ENCODE results near the gene ACOX1. TPM values are rescaled to one million over a fixed set of nuclear protein-coding genes. Genes with fewer than 3 reads are reported as not detected.

Gene ACOX1
- total and polyA plus RNA-seq, 2 of the 13 experiments (the other 11 are each of a cell fraction or from before 2014, with no cell fraction given), result 86.4 to 120 TPM

GRCh38 chr17:75978938-75979704 is at the start of gene ACOX1, which contains the start of gene TEN1 (continued):
- TF ChIP-seq REXO4 (CRISPR knock-in tag; IDR thresholded peaks at IDR 0.05; ENCODE audit: borderline replicate concordance) (no peak), ZNF101 (CRISPR knock-in tag; IDR thresholded peaks at IDR 0.05; ENCODE audit: borderline replicate concordance, low read depth) (0 out of 2 replicates have a peak, but pooled peaks have one; percentile 50), ZNF207 (IDR thresholded peaks at IDR 0.05; ENCODE audit: borderline replicate concordance) (0 out of 2 replicates have a peak, but pooled peaks have one; percentile 80), ZNF605 (CRISPR knock-in tag; IDR thresholded peaks at IDR 0.05) (peak; percentile 87), ZFP36L1 (CRISPR knock-in tag; IDR thresholded peaks at IDR 0.05) (peak; percentile 85; the same call in 1 of the 2 replicates), MYNN (CRISPR knock-in tag; IDR thresholded peaks at IDR 0.05; ENCODE audit: low read depth) (no peak; the same call in none of the 2 replicates), ZNF549 (CRISPR knock-in tag; IDR thresholded peaks at IDR 0.05) (no peak; the same call in 1 of the 2 replicates), NCOA5 (CRISPR knock-in tag; IDR thresholded peaks at IDR 0.05) (0 out of 2 replicates have a peak, but pooled peaks have one; percentile 46), ZNF674 (CRISPR knock-in tag; IDR thresholded peaks at IDR 0.05; ENCODE audit: low read depth) (peak; percentile 68; the same call in 1 of the 2 replicates), ZNF878 (CRISPR knock-in tag; IDR thresholded peaks at IDR 0.05) (peak; percentile 90; the same call in 1 of the 2 replicates), ZNF644 (CRISPR knock-in tag; IDR thresholded peaks at IDR 0.05; ENCODE audit: low read depth) (no peak), ZNF775 (CRISPR knock-in tag; IDR thresholded peaks at IDR 0.05; ENCODE audit: borderline replicate concordance) (no peak; the same call in 1 of the 2 replicates), TBP (CRISPR knock-in tag; IDR thresholded peaks at IDR 0.05) (0 out of 2 replicates have a peak, but pooled peaks have one; percentile 9), ZNF766 (CRISPR knock-in tag; IDR thresholded peaks at IDR 0.05; ENCODE audit: borderline replicate concordance) (no peak), E2F1 (CRISPR knock-in tag; IDR thresholded peaks at IDR 0.05) (peak; percentile 70; the same call in 1 of the 2 replicates), CBX1 (IDR thresholded peaks at IDR 0.05; ENCODE audit: low read depth) (peak; percentile 87), NFE2L1 (CRISPR knock-in tag; IDR thresholded peaks at IDR 0.05; ENCODE audit: borderline replicate concordance) (no peak), HNRNPLL (IDR thresholded peaks at IDR 0.05; ENCODE audit: low read depth, low read length, poor library complexity, severe bottlenecking) (peak; percentile 87), SMAD9 (CRISPR knock-in tag; IDR thresholded peaks at IDR 0.05) (peak; percentile 80; the same call in 1 of the 2 replicates), IRF9 (CRISPR knock-in tag; IDR thresholded peaks at IDR 0.05; ENCODE audit: borderline replicate concordance) (peak; percentile 81), ZNF83 (CRISPR knock-in tag; IDR thresholded peaks at IDR 0.05; ENCODE audit: borderline replicate concordance) (no peak)
